Measurements from ENCODE around the gene PITPNB.

GRCh38 chr22:27842201-27842600 lies 76.9 kb downstream of the PITPNB start:
- TF ChIP-seq CTCF (conservative IDR thresholded peaks at IDR 0.05; ENCODE audit: low read depth, low read length) (no peak), EZH2 (IDR thresholded peaks at IDR 0.05; ENCODE audit: borderline replicate concordance, low read depth, low read length, poor library complexity, severe bottlenecking) (no peak)
